GF-D8 (cell line): ENCODE data around the gene APRT.
"Not testable (repeated sequence)": the region's sequence is repeated elsewhere in the genome, so short reads cannot be mapped to it uniquely, and the experiment has no call there.

Experiments
- DNase-seq: peaks from one replicate; lab custom pipeline; 2025; lab: John Stamatoyannopoulos, UW

APRT gene

DNA sequence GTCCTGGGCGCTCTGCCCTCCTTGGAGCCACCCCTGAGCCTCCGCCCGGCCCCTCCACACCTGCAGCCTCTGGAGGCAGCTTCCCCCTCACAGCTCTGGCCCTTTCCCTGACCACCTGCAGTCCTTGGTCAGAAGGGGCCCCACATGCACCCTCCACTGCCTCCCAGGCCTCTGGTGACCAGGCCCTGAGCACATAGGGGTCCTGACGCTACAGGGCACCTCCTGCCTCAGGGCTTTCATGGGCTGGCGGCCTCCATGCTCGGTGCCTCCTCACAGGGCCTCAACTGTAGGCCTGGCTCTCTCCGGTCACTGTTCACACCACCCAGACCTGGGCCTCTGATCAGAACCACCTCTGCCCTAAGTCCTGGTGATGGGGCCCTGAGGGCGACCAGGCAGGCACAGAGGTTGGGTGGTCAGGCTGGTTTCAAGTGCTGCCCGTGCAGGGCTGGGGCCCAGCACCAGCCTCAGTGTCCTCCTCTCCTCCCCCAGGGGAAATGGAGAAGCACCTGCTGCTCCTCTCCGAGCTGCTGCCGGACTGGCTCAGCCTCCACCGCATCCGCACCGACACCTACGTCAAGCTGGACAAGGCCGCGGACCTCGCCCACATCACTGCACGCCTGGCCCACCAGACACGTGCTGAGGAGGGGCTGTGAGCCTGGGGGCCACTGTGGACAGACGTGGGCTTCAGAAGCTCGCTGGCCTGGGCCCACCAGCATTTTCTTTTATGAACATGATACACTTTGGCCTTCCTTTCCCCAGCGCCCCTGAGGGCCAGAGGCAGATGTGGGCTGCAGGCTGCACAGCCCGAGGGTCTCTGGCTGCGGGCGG is 3.9 kb downstream of the APRT start:
- no peak for DNase-seq

DNA sequence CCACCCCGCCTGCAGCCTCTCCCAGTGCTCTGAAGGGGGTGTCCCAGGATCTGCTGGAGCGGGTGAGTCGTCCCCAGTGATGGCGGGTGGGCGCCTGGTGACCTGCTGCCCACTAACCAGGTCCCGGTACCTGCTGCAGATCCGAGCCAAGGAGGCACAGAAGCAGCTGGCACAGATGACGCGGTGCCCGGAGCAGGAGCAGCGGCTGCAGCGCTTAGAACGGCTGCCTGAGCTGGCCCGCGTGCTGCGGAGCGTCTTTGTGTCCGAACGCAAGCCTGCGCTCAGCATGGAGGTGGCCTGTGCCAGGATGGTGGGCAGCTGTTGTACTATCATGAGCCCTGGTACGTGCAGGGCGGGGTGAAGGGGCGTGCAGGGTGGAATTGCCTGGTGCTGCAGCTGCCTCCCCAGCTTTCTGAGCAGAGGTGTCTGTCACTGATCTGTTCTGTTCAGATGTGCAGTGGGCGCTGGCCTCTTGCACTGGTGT is 4.5 kb downstream of the APRT start:
- DNase-seq: no peak

DNA sequence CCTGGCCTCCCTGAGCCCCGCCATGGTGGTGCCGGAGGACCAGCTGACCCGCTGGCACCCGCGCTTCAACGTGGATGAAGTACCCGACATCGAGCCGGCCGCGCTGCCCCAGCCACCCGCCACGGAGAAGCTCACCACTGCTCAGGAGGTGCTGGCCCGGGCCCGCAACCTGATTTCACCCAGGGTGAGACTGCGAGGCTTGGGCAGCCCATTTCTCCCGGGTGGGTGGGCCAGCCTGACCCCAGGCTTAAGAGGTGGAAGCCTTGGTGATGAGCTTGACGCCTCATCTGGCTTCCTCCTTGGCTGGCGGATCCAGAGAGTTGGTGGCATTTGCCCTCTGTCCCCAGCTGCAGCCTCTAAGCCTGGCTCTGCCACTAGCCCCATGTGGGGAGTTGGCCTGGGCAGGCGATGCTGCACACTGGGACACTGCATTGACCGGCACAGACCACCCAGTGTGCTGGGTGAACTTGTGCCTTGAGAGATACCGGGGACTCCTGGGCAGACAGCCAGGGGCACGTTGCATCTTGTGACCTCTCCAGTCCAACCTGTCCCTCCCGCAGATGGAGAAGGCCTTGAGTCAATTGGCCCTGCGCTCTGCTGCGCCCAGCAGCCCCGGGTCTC is 5.1 kb downstream of the APRT start:
- DNase-seq: no peak

DNA sequence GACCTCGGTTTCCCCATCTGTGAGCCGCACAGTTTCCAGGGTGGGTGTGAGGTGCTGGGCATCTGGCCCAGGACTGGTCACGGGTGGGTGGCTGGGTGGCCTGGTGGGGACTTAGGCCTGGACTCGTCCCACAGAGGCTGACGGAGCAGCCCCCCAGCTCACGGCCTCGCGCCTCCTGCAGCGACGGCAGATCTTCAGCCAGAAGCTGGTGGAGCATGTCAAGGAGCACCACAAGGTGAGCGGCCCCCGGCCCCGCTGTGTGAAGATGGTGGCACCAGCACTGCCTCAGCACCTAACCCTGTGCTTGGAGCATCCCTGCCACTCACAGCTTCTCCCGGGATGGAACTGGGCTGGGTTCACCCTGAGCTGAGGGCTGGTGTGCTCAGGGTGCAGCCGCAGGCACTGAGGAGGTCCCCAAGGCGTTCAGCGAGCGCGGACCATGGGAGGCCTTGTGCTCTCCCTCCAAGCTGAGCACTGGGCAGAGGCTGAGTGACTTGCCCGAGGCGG is 5.8 kb downstream of the APRT start:
- no peak for DNase-seq

DNA sequence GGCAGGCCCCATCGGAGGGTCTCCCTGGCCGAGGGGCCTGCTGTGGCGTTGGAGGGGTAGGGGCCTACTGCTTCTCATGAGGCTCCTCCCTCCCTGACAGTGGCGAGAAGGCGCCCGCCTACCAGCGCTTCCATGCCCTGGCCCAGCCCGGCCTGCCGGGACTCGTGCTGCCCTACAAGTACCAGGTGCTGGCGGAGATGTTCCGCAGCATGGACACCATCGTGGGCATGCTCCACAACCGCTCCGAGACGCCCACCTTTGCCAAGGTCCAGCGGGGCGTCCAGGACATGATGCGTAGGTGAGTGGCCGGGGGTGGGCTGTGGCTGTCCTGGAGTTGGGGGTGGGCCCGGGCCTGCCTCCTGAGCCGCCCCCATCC is 6.4 kb downstream of the APRT start:
- no peak for DNase-seq

DNA sequence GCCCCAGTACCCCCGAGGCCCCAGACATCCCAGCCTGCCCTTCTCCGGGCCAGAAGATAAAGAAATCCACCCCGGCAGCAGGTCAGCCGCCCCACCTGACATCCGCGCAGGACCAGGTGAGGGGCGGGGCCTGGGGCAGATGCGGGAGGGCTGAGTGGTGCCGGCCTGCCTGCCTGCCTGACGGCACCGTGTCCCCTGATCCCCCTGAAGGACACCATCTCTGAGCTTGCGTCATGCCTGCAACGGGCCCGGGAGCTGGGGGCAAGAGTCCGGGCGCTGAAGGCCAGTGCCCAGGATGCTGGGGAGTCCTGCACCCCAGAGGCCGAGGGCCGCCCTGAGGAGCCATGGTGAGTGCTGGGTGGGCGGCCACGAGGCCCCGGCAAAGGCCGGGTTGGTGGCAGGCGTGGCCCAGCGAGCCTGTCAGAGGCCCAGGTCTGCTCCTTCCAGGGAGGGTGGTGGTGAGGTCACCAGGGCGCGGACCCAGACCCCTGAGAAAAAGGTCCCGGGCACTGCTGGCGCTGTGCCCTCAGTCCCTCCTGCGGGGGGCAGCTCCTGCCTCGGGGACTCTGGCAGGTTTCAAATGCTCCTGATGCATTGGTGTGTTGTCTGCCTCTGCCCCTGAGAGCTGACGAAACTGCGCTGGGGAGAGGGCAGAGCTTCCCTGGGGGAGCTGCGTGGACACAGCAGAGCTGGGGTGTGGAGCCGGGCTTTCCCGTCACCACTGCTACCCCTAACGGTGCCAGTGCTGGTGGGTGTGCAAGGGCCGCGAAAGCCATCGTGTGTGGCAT is 7.0 kb downstream of the APRT start:
- DNase-seq: no peak

DNA sequence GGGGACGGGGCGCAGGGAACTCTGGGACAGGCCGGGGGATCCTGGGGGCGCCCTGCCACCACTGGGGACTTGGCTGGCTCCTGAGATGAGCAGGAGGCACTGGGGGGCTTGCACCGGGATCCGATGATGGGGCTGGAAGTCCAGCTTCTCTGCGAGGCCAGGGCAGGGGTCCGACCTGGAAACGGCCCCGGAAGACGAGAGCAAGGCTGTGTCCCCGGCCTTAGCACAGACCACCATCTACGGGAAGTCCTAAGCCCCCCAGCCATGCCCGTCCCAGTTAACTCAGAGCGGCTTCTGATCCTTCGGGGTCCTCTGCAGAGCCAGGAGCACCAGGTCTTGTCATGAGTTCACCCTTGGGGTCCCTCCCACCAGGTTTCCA is 7.6 kb downstream of the APRT start:
- DNase-seq: no peak

DNA sequence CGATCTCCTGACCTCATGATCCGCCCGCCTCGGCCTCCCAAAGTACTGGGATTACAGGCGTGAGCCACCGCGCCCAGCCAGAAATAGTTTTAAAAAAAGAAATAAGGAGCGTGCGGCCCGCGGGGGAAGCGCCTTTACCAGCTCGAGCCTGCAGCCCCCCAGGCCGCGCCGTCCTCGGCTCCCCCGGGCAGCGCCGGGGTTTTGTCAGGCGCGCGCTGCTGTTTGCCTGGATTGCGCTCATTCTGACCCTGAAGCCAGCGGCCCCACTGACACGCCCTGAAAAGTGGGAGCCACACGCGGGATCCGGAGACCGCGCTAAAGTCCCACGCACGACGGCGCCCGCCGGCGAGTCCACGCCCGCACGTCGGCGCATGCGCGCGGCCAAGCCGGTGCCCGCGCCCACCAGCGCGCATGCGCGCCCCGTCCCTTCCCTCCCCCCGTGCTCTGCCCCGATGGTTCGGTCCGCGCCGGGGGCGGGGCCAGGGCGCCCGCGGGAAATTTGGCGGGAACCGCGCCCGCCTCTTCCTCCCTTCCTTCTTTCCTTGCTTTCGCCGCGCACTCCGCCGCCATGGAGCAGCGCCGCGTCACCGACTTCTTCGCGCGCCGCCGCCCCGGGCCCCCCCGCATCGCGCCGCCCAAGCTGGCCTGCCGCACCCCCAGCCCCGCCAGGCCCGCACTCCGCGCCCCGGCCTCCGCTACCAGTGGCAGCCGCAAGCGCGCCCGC is 8.3 kb downstream of the APRT start, which contains the start of gene CDT1:
TSS of gene CDT1 (plus strand) at position 526 of the 724 bp plus-strand sequence. CDS start at position 569, 43 bp downstream.
- peak; percentile 32 for DNase-seq

DNA sequence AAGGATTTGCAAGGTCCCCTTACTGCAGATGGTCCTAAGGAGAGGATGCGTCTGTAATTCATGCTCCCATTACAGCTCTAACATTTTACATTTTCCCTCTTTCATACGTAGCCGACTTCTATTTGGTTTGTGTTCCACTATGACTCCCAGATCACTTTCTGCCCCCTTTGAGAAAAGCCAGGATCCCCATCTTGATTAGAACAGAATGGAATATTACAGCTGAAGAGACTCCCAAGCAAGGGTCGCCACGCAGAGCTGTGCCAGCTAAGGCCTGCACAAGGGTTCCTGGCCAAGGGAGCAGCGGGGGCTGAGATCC is 11.5 kb downstream of the APRT start:
- no peak for DNase-seq

DNA sequence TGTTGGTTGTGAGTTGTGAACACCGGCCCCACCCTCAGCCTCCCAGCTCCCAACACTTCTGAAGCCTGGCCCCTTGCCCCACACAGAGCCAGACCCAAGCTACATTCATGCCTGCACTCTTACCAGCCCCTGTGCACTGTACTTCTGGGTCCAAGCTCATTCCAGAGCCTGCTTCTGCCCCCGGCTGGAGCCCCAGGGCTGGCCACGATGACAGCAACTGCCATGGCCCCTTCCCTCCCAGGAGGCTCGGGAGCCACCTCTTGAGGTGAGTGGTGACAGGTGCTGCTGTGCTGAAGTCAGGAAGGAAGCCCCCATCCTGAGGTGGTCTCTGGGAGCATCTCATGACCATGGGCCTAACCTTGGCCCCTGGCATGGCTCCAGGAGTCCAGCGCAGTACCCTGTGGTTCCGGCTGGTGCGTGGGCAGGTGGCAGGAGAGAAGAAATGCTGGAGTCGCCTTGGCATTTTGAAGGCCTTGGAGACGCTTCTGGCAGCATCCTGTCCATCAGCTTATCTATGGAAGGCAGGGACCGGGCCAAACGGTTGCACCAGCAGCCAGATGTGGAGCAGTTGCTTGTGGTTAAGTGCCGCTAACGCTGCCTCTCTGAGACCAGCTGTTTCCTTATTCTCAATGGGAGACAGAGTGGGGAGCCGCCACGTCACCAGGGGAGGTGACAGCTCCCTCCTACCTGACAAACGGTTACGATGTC is 12.0 kb downstream of the APRT start:
- peak; percentile 97 for DNase-seq

DNA sequence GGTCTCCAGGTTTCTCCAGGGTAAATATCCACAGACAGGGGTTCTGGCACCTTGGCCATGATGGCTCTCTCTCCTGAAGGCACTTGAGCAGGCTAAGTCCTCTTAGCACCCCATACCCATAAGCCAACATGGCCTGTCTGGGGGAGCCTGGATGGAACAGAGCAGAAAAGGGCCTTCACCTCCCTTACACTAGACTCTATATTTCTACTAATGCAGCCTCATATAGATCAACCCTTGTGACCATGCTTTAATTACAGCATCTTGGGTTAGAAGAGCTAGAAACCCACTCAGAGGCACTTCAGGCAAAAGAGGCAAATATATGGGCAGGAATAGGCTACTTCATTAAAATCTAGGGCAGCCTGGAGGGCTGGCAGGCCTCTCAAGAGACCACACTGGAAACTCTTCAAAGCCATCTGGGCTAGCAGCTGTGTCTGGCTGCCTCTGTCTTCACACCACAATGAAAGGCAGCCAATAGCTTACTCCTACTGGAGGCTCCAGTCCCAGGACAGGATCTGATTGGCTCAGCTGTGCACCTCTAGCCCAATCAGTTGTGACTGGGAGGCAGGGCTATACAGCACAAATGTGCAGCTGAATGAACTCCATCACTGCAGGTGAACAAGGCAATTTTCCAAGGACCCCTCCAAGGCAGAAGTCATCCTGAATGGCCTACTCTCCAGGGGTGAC is 12.8 kb downstream of the APRT start:
- peak; percentile 59 for DNase-seq

DNA sequence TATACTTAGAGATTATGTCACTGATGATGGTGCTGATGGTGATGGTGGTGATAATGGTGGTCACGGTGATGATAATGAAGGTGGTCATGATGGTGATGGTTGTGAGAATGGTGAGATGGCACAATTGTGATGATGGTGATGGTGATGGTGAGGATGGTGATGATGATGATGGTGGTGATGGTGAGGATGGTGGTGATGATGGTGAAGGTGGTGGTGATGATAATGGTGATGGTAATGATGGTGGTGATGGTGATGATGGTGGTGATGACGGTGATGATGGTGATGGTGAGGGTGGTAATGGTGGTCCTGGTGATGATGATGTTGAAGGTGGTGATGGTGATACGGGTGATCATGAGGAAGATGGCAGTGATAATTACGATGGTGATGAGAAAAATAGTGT is 13.7 kb downstream of the APRT start:
- DNase-seq: no peak

DNA sequence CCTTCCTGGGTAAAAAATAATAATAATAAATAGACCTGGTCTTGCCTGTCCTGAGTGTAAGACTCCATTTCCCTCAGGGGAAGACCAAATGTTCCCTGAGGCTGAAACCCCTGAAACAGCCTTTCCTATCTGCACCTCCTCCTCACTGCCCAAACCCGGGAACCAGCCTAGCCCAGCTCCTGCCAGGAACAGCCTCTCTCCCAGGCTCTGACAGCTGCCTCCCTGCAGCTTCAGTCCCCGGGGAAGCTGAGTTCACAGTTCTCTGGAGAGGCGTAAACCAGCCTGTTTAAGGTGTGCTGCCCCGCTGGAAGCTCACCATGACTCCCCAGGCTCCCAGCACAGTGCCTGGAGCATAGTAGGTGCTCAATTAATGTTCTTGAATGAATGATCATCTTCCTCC is 15.4 kb downstream of the APRT start:
- no peak for DNase-seq

DNA sequence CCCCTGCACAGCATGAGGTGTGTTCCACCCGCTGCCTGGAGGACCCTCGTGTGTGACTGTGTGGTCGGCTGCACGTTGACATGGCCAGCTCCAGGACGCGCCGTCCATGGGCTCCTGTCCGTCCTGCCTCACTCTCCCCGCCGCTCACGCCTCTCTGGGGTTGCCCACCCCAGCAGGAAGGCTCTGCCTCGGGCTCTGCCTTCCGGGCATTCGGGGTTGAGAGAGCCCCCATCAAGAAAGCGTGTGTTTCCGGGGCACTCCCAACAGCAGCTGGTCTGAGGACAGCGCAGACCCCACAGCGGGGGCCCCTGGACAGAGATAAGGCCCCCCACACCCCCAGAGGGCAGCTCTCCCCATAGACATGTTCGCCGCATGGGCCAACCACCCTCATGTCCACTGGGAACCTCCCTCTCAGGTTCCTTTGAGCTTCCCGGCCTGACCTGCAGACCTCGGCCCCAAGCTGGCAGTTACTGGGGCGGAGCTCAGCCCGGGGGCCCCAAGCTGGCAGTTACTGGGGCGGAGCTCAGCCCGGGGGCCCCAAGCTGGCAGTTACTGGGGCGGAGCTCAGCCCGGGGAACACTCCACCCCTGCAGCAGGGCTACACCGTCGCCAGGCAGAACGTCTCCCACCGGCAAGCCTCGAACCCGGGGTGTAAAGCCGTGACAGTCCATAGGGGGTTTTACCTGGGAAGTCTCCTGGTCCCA is 18.3 kb downstream of the APRT start:
- no peak for DNase-seq

DNA sequence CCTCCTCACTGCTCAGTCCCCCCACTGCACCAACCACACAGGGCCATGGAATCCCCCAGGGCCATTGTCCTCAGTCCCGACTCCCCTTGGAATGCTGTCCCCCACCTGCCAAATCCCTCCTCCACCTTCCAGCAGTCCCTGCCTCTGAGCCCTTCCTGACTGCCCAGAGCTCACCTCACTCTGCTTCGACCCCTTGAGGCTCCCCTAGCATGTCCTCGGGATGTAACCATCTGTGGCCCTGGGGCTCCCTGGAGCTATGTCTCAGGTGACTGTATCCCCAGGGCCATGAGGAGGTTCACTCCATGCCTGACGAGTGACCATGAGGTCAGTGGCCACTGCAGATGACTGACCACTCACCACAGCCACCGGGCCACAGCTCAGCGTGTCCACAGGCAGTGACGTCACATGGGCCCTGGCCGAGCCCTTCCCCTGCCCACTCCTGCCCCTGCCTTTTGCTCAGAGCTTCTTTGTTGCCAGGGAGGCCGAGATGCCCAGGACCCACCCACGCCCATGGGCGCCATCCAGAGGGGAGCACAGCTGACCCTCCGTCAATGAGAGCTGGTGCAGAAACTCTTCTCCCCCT is 19.0 kb downstream of the APRT start:
- no peak for DNase-seq

DNA sequence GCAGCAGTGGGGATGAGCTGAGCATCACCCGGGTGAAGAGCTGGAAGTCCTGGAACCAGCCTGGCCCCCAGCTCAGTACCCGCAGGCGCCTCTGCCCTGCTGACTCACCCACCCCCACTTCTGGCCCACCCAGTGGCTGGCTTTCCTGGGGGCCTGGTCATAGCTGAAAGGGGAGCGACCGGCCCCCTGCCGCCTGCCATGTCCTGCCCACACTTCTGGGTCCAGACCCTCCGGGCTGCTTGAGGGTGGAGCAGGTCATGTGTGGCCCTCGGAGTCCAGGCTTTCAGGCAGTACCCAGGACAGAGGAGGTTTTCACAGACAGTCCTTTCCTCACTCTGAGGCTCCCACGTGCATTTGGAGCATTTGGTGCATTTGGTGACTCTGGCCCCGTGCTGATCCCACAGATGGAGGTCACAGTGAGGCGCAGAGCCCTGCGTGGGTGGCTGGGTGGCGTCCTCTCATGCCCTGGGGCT is 19.6 kb downstream of the APRT start:
- DNase-seq: no peak

DNA sequence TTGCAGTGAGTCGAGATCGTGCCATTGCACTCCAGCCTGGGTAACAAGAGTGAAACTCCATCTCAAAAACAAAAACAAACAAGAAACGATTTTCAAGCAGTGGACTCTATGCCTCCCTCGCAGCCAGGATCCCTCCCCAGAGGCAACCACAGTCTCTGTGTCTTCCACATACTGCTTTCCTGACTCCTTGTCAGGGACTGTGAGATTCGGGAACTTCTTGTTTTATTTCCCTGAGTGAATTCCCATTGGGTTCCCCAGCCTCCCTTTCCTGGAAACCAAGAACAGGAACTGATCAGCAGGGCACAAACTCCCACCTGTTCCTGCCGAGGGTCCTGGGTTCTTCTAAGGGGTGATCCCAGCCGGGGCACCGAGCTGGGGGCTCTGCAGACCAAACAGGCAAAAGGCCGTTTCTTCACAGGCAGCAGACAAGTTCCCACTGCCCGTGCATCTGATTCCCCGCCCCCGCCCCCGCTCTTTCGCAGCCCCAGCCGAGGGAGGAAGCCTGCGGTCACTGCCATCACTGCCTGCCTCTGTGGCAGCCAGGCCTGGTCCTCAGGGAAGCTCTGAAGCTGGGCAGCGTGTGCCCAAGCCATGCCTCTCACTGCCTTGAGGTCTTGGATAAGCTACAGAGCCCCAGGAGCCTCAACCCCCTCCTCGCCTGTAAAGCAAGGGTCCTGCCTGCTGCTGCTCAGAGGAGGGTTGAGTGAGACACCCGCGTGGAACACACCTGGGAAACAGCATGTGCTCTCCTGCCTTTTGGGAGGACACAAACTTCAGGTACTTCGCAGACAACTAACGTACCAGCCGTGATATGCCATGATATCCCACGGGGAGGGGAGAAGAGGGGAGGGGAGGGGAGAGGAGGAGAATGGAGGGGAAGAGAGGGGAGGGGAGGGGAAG is 21.2 kb downstream of the APRT start:
- DNase-seq: peak; percentile 60

DNA sequence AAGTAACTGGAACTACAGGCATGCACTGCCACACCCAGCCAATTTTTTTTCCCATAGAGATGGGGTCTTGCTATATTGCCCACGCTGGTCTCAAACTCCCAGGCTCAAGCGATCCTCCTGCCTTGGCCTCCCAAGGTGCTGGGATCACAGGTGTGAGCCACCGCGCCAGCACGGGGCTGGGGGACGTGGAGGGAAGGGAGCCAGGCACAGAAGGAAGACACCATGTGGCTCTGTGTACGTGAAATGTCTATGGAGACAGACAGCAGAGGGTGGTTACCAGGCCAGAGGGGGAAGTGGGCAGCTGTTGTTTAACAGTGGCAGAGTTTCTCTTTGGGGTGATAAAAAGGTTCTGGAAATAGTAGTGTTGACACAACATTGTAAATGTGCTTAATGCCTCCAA is 22.1 kb downstream of the APRT start:
- peak; percentile 75 for DNase-seq

DNA sequence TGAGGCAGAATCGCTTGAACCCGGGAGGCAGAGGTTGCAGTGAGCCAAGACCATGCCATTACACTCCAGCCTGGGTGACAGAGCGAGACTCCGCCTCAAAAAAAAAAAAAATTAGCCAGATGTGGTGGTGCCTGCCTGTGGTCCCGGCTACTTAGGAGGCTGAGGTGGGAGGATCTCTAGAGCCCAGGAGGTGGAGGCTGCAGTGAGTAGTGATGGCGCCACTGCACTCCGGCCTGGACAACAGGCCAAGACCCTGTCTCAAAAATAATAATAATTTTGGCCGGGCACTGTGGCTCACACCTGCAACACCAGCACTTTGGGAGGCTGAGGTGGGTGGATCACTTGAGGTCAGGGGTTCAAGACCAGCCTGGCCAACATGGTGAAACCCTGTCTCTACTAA is 23.0 kb downstream of the APRT start:
- not testable (repeated sequence) for DNase-seq
